HG03066 (cell line): ENCODE measurements around the gene TTL.
"Not testable (repeated sequence)": the region's sequence is repeated elsewhere in the genome, so short reads cannot be mapped to it uniquely, and the experiment has no call there.

ENCODE experiments used
- ATAC-seq: cut with Tn5 transposase; IDR thresholded peaks from one replicate; pipeline ENCODE4 v1.9.1; 2021; ENCODE audit warnings: low read depth; ENCODE audit not compliant: unreplicated experiment

The TTL gene

GRCh38 chr2:112472547-112473263, 9.3 kb upstream of the TTL start:
- ATAC-seq: no peak

DNA sequence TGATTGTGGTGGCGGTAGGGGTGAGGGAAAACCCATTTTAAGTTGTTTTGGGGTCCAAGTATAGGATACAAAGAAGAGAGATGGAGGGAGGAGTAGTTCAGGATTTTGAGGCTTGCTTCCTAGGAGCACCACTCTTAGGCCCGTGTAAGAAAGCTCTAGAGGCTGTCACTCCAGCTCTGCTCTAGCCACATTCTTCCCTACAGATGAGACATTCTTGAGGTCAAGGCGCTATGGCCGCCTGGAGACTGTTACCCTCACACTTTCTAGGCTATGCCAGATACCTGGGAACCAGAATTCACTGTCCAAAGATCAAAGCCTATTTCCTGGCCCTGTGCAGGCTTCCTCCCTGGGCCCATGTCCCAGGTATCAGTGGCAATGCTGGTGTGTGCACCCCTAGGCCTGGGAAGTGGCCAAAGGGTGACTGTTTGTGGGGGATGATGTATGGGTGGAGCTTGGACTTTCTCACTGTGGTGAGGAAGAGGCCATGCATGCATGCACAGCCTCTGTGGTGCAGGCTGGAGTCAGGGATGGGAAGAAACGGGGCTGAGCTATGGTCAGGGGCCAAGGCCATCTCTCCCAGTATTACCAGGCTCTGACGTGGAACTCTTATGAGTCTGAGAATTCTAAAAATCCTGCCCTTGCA, 7.0 kb upstream of the TTL start:
- no peak for ATAC-seq

GRCh38 chr2:112476434-112476833, 5.5 kb upstream of the TTL start:
- ATAC-seq: no peak

DNA sequence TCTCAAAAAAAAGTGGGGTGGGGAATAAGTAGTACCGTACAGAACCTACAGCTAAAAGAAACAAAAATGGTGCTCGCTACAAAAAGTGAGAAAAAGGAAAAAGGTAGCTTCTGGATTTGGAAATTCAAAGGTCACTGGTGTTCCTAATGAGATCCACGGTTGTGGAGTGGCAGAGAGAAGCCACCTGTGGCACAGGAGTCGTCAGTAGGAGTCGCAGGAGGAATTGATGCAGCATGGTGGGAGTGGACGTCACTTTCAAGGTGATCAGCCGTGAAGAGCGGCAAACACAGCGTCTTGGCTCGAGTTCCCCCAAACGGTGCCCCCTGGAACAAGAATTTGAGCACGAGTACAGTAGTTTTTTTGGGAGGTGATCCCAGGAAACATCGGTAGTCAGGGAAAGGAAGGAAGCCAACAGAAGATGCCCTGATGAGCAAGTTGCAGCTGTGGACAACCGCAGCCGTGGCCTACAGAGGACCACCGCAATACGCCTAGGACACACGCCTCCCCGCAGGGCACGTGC, 1.4 kb upstream of the TTL start:
- no peak for ATAC-seq

- peak; percentile 68 for ATAC-seq
Measured at GRCh38 chr2:112481050-112481527, 867 bp upstream of the TTL start.

DNA sequence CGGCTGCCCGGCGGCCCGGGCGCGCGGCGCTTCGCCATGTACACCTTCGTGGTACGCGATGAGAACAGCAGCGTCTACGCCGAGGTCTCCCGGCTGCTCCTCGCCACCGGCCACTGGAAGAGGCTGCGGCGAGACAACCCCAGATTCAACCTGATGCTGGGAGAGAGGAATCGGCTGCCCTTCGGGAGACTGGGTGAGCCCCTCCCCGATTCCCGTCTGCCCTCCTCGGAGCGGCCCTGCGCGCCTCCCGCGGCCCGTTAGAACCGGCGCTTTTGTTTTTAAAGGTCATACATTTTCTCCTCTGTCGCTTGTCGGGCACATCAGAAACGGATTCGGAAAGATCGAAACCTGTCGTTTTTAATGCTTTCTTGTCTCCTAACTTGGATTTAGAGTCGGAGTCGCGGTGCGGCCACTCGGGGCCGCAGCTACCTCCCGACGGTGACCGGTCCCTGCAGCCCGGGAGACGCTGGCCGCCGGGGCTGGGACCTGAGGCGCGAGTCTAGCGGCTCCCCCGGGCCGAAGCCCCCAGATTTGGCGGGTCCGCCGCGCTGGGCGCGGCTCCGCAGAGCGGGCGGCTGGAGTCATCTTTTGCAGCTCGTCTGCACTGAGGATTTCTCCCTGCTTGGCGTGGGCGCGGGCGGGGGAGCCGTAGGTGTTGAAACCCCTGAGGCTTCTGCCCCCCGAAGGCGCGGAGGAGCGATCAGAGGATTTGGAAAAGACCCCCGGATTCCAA, 519 bp downstream of the TTL start:
- no peak for ATAC-seq

DNA sequence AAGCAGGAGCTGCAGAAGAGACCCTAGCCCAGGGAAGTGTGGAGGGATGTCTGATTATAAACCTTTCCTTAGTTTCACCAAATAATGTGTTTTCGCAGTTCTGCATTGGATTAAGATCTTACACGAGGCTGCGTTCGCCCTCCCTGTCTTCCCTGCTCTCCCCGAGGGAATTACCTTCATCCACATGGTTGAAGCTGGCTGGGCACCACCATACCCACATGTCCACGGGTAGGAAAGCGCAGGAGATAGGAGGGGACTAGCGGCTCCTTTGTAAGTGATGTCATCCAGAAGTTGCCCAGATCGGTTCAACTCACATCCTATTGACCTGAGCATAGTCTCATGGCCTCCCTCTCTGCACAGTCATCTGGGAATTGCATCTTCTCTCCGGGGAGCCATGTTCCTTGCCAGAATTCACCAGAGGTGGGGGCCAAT, 1.1 kb downstream of the TTL start:
- ATAC-seq: no peak

DNA sequence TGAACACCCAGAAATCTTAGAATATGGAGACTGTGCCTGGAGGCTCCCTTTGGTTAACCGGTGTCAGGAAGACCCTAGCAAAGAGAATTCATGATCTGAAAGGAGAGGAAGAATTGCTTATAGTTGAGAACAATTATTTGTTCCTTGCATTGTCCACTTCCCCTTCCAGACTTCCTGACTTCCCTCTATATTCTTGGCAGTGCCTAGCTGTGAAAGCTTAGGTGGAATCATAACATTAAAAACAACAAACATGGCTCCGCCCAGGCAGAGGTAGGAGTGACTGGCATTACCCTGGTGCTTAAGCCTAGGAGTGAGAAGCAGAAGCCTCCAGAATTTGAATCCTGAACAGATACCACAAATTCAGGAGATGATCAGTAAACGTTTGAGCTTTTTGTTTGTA, 1.9 kb downstream of the TTL start:
- ATAC-seq: no peak

GRCh38 chr2:112485849-112486248, 3.9 kb downstream of the TTL start:
- ATAC-seq: no peak

DNA sequence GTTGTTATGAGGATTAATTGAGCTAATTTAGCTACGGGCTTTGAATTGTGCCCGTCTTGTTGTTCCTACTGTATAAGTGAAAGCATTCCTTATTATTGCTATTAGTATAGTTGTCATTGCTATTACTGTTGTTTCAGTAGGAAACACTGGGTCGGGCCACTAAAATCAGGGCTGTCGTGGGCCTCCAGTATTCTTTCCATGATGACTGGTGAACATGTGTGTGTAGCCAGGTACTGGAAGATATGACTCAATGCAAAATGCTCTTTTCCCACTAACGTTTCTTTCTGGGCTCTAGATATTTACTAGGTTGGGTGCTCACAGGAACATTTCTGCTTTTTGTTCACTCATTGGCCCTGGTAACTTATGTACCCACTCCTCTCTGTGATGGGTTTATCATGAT, 4.9 kb downstream of the TTL start:
- no peak for ATAC-seq

- no peak for ATAC-seq
Measured at GRCh38 chr2:112487444-112487961, 5.5 kb downstream of the TTL start.

GRCh38 chr2:112488201-112488600, 6.2 kb downstream of the TTL start:
- ATAC-seq: no peak

DNA sequence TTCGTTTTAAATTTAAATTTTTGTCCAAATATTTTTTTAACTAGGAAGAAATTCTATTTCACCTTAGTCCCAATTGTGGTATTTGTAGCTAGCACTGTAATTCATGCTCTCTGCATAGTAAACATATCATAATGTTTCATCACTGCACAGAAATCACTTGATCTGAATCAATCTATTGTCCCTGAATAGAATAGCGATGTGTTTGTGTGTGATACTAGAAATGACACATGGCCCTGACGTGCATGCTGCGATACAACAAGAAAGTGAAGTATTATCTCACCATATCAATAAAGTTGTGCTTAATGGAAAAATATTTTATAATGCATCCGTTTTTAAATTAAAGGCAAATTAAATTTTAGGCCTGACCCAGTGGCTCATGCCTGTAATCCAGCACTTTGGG, 10.0 kb downstream of the TTL start:
- no peak for ATAC-seq

DNA sequence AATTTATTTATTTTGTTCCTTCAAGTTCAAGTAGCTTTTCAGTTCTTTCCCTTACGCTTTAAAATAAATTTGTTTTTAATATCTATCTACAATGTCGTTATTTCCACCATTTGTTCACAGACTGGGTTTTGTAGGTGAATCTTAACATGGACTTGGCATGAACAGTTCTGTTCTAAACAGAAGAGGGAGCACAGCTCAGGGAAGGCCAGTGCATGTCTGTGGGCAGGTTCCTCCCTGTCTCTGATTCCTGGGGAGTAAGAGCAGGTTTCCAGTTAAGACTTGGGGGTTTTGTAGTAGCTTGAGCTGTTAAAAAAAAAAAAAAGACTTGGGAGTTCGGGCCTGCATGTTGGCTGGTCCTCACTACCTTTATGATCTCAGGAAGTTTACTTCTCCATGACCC, 11.1 kb downstream of the TTL start:
- ATAC-seq: no peak

DNA sequence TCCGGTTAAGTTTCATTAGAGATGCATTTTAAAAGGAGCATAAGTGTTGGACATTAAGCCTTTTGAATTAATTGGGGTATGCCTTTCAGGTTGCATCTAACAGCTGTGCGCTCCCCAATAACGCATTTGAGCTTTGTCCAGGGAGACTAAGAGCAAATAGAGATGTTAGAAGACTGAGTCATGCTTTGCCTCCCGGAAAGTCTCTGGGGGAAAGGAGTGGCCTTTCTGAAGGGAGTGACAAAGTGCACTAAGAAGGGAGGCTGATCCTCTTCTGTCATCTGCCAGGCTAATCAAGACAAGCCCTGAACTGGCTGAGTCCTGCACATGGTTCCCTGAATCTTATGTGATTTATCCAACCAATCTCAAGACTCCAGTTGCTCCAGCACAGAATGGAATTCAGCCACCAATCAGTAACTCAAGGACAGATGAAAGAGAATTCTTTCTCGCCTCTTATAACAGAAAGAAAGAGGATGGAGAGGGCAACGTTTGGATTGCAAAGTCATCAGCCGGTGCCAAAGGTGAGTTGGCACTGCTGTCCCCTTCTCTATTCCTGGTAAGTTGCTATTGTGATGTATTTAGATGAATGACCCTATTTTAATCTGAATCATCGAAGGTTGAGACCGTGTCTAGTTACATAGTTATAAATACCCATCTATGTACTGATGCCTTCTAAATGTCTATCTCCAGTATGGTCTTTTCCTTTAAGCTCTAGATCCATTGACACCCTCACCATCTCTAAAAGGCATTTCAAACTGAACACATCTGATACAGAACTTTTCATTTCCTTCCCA, 12.1 kb downstream of the TTL start:
- ATAC-seq: no peak

GRCh38 chr2:112494828-112495227, 12.9 kb downstream of the TTL start:
- no peak for ATAC-seq

GRCh38 chr2:112495878-112496277, 13.9 kb downstream of the TTL start:
- ATAC-seq: not testable (repeated sequence)

- not testable (repeated sequence) for ATAC-seq
Measured at GRCh38 chr2:112500850-112501484, 19.0 kb downstream of the TTL start.

GRCh38 chr2:112509239-112509998, 27.5 kb downstream of the TTL start:
- ATAC-seq: not testable (repeated sequence)
